Measurements from ENCODE around the gene NPW.
A peak's percentile ranks its signal among the peaks of the same experiment; 100 is the strongest.

The NPW gene

DNA sequence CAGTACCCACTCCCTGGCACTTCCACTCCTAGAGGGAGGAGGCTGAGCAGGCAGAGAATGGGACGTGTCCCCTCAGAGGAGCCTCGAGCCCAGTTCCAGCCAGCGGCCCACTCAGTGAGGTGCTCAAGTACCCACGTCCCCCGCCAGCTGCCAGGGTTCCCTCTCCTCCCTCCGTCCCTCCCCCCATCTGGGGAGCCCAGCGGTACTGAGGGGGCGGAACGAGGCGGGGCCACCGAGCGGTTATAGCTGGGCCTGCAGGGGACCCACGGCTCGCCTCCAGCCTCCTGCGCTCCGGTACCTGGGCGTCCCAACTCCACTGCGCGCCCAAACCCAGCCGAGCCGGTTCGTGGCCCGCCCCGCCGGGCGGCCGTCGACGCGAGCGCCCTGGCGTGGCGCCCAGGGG lies at the start of gene NPW:
Gene NPW (plus strand): TSS at position 268 of the 403 bp plus-strand sequence.
- peak in 1 of 2 experiments; percentile 20 for DNase-seq

DNA sequence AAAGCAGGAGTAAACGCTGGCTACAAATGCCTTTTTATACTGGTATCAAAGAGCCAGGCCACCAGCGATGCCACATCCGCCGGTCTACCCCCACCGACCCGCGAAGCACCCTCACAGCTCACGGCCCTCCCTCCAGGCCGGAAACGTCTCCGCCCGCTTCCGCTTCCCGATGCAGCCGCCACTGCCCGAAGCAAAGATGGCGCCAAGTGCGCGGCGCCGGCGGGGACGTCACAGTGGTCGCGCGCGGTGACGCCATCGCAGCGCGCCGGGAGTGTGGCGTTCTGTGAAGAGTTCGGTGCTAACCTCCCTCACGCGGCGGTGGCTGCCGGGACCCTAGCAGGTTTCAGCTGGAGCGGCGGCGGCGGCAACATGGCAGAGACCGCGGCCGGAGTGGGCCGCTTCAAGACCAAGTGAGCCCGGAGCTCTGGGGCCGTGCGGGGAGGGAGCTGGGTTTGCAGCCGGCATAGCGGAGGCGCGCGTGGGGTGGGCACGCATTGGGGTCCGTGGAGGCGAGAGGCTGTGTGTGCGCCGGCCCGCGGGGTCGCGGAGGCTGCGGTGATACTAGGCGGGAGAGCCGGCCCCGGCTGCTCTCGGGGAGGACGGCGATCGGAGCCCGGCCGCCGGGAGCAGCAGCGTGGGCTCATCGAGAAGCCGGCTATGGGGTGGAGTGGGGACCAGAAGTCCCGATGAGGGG lies 47.6 kb upstream of the NPW start, which contains the start of gene TBL3:
Gene TBL3 (plus strand): TSS at position 258 of the 694 bp plus-strand sequence. CDS start 112 bp downstream, at position 370.
- DNase-seq: peak; percentile 92 to 95

DNA sequence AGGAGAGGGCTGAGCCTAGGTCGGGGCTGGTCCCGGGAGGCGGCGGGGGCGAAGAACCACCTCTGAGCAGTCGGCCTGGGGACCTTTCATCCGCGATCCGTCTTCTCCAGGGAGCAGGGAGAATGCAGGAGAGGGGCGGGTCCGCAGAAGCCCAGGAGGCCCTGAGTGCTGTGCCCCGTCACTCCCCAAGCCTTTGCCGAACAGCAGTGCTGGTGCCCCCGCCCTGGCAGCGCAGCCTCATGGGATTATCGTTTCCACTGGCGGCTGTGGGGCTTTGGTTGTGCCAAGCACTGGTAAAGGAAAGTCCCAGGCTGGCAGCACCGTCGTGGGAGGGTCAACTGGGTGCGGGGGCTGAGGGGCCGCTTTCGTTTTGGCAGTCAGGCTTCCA lies 47.1 kb upstream of the NPW start:
- no peak for DNase-seq

- DNase-seq: no peak
Measured at GRCh38 chr16:1973461-1974156, 46.0 kb upstream of the NPW start.

DNA sequence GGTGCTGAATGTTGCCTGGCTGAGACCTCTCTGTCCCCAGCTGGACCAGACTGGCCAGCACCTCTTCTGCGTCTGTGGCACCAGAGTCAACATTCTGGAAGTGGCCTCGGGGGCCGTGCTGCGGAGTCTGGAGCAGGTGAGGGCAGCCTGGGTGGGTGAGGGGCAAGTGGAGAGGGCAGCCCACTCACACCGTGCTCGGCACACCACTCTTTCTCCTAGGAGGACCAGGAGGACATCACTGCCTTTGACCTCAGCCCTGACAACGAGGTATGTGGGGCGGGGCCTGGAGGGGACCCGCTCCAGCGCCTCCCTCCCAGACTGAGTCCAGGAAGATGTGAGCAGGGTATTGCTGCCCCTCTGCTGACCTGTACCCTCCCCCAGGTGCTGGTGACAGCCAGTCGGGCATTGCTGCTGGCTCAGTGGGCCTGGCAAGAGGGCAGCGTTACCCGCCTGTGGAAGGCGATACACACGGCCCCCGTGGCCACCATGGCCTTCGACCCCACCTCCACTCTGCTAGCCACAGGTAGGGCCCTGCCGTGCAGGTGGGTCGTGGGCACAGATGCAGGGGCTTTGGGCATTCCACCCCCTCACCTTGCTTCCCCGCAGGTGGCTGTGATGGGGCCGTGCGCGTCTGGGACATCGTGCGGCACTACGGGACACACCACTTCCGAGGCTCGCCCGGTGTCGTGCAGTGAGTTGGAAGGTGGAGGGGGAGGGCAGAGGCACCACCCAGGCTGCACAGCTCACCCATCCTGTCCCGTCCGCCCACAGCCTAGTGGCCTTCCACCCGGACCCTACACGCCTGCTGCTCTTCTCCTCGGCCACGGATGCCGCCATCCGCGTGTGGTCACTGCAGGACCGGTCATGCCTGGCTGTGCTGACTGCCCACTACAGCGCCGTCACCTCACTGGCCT lies 45.2 kb upstream of the NPW start:
- no peak for DNase-seq

GRCh38 chr16:1975432-1976215 lies 44.0 kb upstream of the NPW start:
- DNase-seq: no peak

DNA sequence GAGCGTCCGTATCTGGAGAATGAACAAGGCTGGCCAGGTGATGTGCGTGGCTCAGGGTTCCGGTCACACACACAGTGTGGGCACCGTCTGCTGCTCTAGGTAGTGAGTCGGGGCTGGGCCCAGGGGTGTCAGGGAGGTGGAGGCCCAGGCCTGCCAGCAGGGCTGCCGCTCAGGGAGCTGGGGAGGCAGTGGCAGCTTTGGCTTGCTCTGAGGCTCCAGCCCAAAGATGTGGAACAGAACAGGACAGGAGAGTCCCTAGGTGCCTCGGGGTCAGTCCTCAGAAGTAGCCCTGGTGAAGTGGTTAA lies 43.4 kb upstream of the NPW start:
- no peak for DNase-seq

DNA sequence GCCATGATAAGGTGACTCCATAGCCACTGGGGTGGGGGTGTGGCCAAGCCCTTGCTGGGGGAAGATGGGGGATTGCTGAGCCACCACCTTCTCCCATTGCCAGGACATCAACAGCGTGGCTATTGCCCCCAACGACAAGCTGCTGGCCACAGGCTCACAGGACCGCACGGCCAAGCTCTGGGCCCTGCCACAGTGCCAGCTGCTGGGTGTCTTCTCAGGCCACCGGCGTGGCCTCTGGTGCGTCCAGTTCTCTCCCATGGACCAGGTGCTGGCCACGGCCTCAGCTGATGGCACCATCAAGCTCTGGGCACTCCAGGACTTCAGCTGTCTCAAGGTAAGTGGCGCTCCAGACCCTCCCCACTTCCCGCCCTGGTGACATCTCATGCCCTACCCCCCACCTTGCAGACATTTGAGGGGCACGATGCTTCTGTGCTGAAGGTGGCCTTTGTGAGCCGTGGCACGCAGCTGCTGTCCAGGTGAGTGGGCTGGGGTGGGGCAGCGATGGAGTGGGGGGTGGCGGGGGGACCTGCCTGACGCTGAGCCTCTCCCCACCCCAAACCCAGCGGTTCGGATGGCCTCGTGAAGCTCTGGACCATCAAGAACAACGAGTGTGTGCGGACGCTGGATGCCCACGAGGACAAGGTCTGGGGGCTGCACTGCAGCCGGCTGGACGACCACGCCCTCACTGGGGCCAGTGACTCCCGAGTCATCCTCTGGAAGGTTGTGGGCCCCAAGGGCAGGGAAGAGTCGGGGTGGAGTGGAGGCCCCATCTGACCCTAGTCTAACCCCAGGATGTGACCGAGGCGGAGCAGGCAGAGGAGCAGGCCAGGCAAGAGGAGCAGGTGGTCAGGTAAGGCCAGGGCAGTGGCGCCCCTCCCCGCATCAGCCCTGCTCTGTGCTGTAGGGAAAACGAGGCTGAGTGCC lies 42.4 kb upstream of the NPW start:
- DNase-seq: no peak

DNA sequence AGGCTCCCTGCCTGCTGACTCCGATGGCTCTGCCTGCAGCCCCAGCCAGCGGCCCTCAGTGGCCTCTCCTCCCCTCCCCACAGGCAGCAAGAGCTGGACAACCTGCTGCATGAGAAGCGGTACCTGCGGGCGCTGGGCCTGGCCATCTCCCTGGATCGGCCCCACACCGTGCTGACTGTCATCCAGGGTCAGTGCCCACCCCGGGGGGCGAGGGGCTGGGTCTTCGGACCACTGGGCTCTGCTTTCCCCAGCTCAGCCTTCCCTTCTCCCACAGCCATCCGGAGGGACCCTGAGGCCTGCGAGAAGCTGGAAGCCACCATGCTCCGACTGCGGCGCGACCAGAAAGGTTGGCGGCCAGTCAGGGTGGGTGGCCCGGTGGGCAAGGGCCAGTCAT lies 41.7 kb upstream of the NPW start:
- no peak for DNase-seq

- no peak for DNase-seq
Measured at GRCh38 chr16:1978476-1979120, 41.0 kb upstream of the NPW start.

DNA sequence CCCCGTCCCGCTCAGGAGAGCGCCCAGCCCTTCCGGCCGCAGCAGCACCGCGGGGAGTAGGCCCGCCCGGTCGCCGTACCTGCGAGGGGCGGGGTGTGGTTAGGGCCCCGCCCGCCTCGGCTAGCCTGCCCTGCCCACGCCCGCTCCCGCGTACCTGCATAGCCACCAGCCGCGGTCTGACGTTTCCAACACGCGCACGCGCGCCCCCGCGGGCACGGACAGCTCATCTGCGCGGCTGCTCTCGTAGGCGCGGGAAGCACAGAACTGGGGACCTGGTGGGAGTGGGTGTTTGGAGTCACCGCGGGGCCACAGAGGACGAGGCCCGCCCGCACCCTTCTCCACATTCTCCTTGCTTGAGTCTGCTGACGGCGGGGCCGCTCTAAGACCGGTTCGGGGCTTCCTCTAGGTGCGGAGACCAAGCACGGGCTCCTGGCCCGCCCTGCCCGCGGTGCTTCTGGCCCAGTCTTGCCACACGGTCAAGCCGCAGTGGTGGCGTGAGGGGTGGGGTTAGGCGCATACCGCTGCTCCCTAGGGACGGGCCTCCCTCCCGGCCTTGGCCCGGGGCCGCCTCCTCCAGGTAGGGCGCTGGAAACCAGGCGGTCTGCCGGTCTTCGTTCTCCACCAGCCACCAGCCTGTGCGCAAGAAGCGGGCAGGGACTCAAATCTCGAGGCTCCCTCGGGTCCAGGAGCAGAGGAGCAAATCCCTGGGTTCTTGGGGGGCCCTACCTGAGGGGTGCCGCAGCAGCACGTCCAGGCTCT lies 40.1 kb upstream of the NPW start:
- peak; percentile 65 to 72 for DNase-seq

- no peak for DNase-seq
Measured at GRCh38 chr16:1980030-1980769, 39.4 kb upstream of the NPW start.

DNA sequence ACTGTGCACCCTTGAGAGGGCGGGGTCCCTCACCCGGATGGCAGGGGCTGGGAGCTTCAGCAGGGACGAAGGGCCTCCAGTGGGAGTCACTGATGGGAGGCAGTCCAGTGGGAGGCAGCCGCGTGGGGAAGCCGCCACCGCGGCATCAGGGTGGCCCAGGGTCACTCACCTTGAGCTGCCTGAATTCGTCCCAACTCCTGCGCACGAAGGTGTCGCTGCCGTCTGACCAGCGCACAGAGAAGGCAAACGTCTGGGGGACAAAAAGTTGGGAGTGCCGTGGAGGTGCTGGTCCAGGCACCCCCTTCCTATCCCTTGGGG lies 38.9 kb upstream of the NPW start:
- no peak for DNase-seq

- no peak for DNase-seq
Measured at GRCh38 chr16:1981398-1981836, 38.2 kb upstream of the NPW start, which contains the start of gene NOXO1. NOXO1 (minus strand) TSS chr16:1981469; CDS start chr16:1981179, 290 bp downstream.

GRCh38 chr16:1982013-1982433 lies 37.6 kb upstream of the NPW start:
- no peak for DNase-seq

- no peak for DNase-seq
Measured at GRCh38 chr16:1982991-1983543, 36.5 kb upstream of the NPW start.

GRCh38 chr16:1983544-1984346 lies 35.8 kb upstream of the NPW start, which contains the start of gene GFER:
GFER (plus strand) TSS chr16:1984193; CDS start chr16:1984219, 26 bp downstream.
- DNase-seq: peak; percentile 73 to 79
